A549 (cell line): ENCODE measurements around the gene PAM.

Experiments used
- CTCF ChIP-seq: fragments of >200 bp; sonication (Bioruptor Twin); formaldehyde crosslinking; IDR thresholded peaks from 3 replicates; pipeline ENCODE4 v1.5.1; 2016
- KDM5A ChIP-seq: fragments of 200-600 bp; sonication (generic); IDR thresholded peaks from 2 replicates; pipeline ENCODE4 v1.6.1; 2016; ENCODE audit warnings: antibody characterized with exemption, mild to moderate bottlenecking
- POLR2A ChIP-seq: IDR thresholded peaks from 2 replicates; pipeline ENCODE4 v1.6.1; 2012; ENCODE audit warnings: mild to moderate bottlenecking, low read length

GRCh38 chr5:102737161-102737560 is 17.9 kb upstream of the PAM start:
- no peak for TF ChIP-seq KDM5A
- no peak for TF ChIP-seq CTCF
- TF ChIP-seq POLR2A, result no peak
